ENCODE results near the gene MACROD1.

MACROD1 gene

GRCh38 chr11:63961608-63962412, 204.1 kb downstream of the MACROD1 start:
- DNase-seq (ENCODE audit: low read depth, low spot score) = no peak

- no peak for DNase-seq (ENCODE audit: low read depth, low spot score)
These were observed 207.9 kb downstream of the MACROD1 start for GRCh38 chr11:63958008-63958407.

DNA sequence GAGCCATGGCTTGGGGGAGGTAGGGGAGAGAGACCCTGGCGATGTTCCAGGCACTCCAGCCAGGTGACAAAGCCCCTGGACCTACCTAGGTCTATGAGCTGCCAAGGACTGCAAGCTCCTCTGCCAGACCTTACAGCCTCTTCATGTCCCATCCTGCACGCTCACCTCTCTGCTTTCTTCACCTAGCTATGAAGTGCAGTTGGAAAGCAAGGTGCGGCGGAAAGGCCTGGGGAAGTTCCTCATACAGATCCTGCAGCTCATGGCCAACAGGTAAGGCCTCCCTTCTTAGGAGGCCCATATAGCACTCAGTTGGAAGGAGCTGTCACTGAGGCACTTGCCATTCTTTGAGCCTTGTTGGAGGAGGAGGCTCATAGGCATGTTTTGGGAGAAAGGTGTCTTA, 213.3 kb downstream of the MACROD1 start:
- DNase-seq (ENCODE audit: low read depth, low spot score) = no peak

DNA sequence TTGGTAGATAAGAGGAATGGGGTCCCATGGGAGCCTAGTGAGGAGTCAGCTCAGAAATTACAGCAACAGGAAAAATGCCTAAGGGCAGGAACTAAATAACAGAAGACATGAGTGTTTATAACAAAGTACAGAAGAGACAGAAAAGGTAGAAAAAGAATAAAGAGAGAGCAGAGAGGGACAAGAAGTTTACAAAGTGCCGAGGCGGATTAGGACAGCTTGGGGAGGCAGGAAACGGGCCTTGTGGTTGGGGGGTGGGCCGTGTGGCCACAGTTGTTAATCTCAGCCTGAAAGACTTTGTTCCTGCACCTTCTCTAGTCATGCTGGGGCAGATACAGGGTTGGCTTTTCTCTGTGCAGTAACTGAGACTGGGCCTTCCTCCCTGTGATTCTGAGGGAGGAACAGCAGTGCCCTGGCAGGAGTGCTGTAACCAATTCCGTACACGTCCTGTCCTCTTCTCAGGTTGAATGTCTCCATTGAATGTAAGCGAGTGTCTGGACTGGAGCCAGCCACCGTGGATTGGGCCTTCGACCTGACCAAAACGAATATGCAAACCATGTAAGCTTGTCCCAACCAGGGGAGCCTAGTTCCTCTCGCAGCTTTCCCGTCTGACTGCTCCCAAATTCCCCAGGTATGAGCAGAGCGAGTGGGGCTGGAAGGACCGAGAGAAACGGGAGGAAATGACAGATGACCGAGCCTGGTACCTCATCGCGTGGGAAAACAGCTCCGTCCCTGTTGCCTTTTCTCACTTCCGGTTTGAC, 214.0 kb downstream of the MACROD1 start:
- DNase-seq (ENCODE audit: low read depth, low spot score) = no peak
